Body of pancreas (tissue), 4 donors: ENCODE measurements around the gene OCRL.

Source experiments
- POLR2A ChIP-seq, 3 donors: fragments of 450-650 bp; IDR thresholded peaks; one replicate each; pipeline ENCODE4 v1.6.1; 2016; ENCODE audit warnings: antibody characterized with exemption in 3 of 3, mild to moderate bottlenecking in 2 of 3
- TF ChIP-seq, protein P1 (sequence below), 7 experiments: fragments of 450-650 bp in 4 of 7; fragments of 200-600 bp in 3 of 7; sonication (generic) in 3 of 7; IDR thresholded peaks; one replicate each; pipeline ENCODE4 v1.5.1; 2016 to 2019; ENCODE audit warnings: antibody characterized with exemption in 7 of 7

GRCh38 chrX:129529685-129530281 lies 10.3 kb upstream of the OCRL start:
- TF ChIP-seq, protein P1, sequence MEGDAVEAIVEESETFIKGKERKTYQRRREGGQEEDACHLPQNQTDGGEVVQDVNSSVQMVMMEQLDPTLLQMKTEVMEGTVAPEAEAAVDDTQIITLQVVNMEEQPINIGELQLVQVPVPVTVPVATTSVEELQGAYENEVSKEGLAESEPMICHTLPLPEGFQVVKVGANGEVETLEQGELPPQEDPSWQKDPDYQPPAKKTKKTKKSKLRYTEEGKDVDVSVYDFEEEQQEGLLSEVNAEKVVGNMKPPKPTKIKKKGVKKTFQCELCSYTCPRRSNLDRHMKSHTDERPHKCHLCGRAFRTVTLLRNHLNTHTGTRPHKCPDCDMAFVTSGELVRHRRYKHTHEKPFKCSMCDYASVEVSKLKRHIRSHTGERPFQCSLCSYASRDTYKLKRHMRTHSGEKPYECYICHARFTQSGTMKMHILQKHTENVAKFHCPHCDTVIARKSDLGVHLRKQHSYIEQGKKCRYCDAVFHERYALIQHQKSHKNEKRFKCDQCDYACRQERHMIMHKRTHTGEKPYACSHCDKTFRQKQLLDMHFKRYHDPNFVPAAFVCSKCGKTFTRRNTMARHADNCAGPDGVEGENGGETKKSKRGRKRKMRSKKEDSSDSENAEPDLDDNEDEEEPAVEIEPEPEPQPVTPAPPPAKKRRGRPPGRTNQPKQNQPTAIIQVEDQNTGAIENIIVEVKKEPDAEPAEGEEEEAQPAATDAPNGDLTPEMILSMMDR (IDR thresholded peaks at IDR 0.05): no peak
- TF ChIP-seq POLR2A (IDR thresholded peaks at IDR 0.05): no peak
